Astrocyte (in vitro differentiated cells and primary cell): ENCODE measurements around the gene INAFM1. TPM values are rescaled to one million over a fixed set of nuclear protein-coding genes. Genes with fewer than 3 reads are reported as not detected.

Source experiments
- DNase-seq: peaks from one replicate; pipeline ENCODE4 v3.0.0-alpha.2; 2010; ENCODE audit warnings: low read depth
- FAIRE-seq: peaks from 2 replicates; lab custom pipeline; 2011; peaks lifted over from hg19 to GRCh38; lab: Jason Lieb, UNC
- H2AFZ ChIP-seq: 2 replicates; pipeline ENCODE4 v1.6.0; 2012; ENCODE audit warnings: low read depth, low read length, inconsistent platforms
- H3K27ac ChIP-seq: 2 replicates; pipeline ENCODE4 v1.5.1; 2011; ENCODE audit warnings: low read depth, low read length, inconsistent platforms
- H3K27me3 ChIP-seq: 2 replicates; pipeline ENCODE4 v1.6.0; 2011; ENCODE audit warnings: low read length, inconsistent platforms; ENCODE audit not compliant: insufficient read depth
- H3K36me3 ChIP-seq: 2 replicates; pipeline ENCODE4 v1.5.1; 2011; ENCODE audit warnings: low read length, inconsistent platforms; ENCODE audit not compliant: insufficient read depth
- H3K4me1 ChIP-seq: 2 replicates; pipeline ENCODE4 v1.5.1; 2011; ENCODE audit warnings: low read length, inconsistent platforms; ENCODE audit not compliant: insufficient read depth
- H3K4me2 ChIP-seq: 2 replicates; pipeline ENCODE4 v1.6.0; 2012; ENCODE audit warnings: low read length, inconsistent platforms
- H3K4me3 ChIP-seq: 2 replicates; pipeline ENCODE4 v1.5.1; 2011; ENCODE audit warnings: low read depth, mild to moderate bottlenecking, low read length, inconsistent platforms; ENCODE audit not compliant: insufficient read depth
- H3K79me2 ChIP-seq: 2 replicates; pipeline ENCODE4 v1.6.0; 2012; ENCODE audit warnings: mild to moderate bottlenecking, low read length, inconsistent platforms; ENCODE audit not compliant: insufficient read depth
- H3K9ac ChIP-seq: 2 replicates; pipeline ENCODE4 v1.6.0; 2012; ENCODE audit warnings: mild to moderate bottlenecking, low read length, inconsistent platforms
- H3K9me3 ChIP-seq: 2 replicates; pipeline ENCODE4 v1.5.1; 2012; ENCODE audit warnings: low read depth, mild to moderate bottlenecking, low read length, inconsistent platforms; ENCODE audit not compliant: insufficient read depth
- H4K20me1 ChIP-seq: 2 replicates; pipeline ENCODE4 v1.6.0; 2012; ENCODE audit warnings: low read length, inconsistent platforms; ENCODE audit not compliant: insufficient read depth
- H3K27ac Mint-ChIP-seq: one replicate; pipeline ENCODE4 v1.8.0; 2021; ENCODE audit warnings: mild to moderate bottlenecking, mixed read lengths; ENCODE audit not compliant: unreplicated experiment
- H3K27me3 Mint-ChIP-seq: one replicate; pipeline ENCODE4 v1.8.0; 2021; ENCODE audit warnings: low read depth, mixed read lengths; ENCODE audit not compliant: unreplicated experiment
- H3K36me3 Mint-ChIP-seq: one replicate; pipeline ENCODE4 v1.8.0; 2021; ENCODE audit warnings: low read depth, mixed read lengths; ENCODE audit not compliant: unreplicated experiment
- H3K4me1 Mint-ChIP-seq: one replicate; pipeline ENCODE4 v1.8.0; 2021; ENCODE audit warnings: low read depth, mixed read lengths; ENCODE audit not compliant: unreplicated experiment
- H3K4me3 Mint-ChIP-seq: one replicate; pipeline ENCODE4 v1.8.0; 2021; ENCODE audit warnings: mild to moderate bottlenecking, moderate library complexity, mixed read lengths; ENCODE audit not compliant: unreplicated experiment
- H3K9me3 Mint-ChIP-seq: one replicate; pipeline ENCODE4 v1.8.0; 2021; ENCODE audit warnings: mild to moderate bottlenecking, mixed read lengths; ENCODE audit not compliant: unreplicated experiment
- CTCF ChIP-seq: IDR thresholded peaks from 2 replicates; pipeline ENCODE4 v1.5.1; 2011; ENCODE audit warnings: low read depth, mild to moderate bottlenecking, inconsistent platforms, low read length, moderate library complexity; ENCODE audit not compliant: insufficient read depth
- EZH2 ChIP-seq: IDR thresholded peaks from 2 replicates; pipeline ENCODE4 v1.6.1; 2012; ENCODE audit warnings: mild to moderate bottlenecking, low read length, inconsistent platforms; ENCODE audit not compliant: insufficient read depth
- total RNA-seq: library from RNA; stranded (reverse); gene quantifications from 2 replicates; pipeline ENCODE4 v1.2.1, GENCODE V29; 2021

Gene INAFM1
- total RNA-seq, 1 donor from 2014 or later: 23.6 TPM

DNA sequence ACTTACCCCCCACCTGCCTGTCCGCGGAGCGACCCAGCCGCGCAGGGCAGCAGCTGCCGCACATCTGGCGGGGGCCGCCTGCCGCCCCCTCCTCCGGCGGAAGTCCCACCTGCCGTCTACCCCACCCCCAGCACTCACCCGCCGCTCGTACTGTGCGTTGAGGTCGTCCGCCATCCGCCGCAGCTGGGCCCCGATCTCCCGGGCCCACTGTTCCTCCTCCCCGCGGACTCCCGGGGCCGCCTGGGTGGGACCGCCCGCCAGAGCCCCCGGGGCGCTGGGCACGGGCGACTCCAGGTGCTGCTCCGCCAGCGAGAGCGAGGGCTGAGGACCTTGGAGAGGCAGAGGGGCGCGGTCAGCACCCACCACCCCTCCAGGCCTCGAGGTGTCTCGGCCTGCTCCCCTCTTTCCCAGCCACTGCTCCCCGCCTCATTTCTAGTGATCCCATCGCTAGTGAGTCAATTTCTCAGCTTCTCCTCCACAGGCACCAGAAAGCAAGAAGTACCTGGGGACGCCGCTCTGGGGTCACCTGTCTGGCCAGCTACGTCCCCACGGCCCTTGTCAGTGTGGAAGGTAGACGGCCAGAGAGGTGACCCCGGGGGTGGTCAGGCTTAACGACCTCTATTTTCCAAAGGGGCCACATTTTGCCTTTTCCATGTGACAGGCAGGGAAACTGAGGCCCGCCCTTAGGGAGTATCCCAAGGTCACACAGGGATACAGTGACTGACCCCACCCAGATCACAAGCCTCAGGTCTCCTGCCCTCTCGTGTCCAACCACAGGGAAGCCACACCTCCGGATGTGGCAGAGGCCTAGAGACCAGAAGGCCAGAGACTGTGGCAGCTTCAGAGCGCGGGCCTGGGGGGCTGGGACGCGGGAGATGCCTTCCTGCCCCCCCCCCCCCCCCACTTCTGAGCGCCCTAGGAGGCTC lies 48.0 kb upstream of the INAFM1 start:
- Mint-ChIP-seq H3K36me3 (peaks cover 4% of the 10 kb centered on the region), H3K4me1 (peaks cover 9% of the 10 kb centered on the region), H3K4me3 (peak overlapping the region; percentile 83), H3K9me3 (no peaks in the 10 kb centered on the region), H3K27ac (peak overlapping the region; percentile 94), H3K27me3 (no peaks in the 10 kb centered on the region)
- Histone ChIP-seq H4K20me1 (peaks cover 34% of the 10 kb centered on the region), H3K79me2 (peaks cover 51% of the 10 kb centered on the region), H3K4me2 (peak overlapping the region; percentile 100), H2AFZ (no peak overlapping the region), H3K36me3 (no peaks in the 10 kb centered on the region), H3K27me3 (no peaks in the 10 kb centered on the region), H3K9me3 (no peaks in the 10 kb centered on the region), H3K9ac (peak overlapping the region; percentile 95), H3K27ac (peak overlapping the region; percentile 91), H3K4me1 (peaks cover 45% of the 10 kb centered on the region), H3K4me3 (peak overlapping the region; percentile 45)
- FAIRE-seq: no peak
- TF ChIP-seq EZH2 (no peak), CTCF (no peak)
- DNase-seq: peak; percentile 47

DNA sequence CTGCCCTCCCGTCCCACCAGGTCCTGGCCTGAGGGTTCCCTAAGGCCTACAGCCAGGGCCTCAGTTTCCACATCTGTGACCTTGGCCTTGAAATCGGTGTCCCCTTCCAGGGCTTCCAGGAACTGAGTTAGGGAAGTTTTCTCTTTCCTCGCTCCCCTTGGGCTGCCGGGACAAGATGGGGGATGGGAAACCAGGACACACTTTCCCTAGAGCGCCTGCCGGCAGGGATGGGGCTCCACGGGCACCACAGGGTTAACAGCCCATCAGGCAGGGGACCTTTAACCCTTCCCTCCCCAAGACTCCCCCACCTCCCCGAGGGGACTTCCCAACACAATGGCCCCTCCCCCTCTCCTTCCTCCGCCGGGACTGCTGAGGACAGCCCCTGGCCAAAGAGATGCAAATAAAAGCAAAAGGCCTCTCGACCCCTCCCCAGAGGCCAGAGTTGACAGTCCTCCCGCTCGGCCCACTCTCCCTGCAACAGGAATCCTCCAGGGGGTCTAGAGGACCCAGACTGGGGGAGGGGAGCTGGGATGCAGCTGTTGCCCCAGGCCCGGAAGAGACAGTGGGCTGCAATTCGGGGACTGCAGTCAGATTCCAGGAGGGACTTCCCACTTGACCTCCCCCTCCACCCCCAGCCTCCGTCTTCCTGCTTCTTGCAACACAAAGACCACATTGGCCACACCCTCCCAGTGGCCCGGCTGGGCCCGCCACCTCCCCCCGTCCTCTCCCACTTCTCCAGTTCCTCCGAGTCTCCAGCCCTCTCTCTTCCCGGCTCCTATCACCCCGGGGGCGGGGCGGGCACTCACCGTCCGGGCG lies 47.1 kb upstream of the INAFM1 start:
- Histone ChIP-seq H4K20me1 (peaks cover 26% of the 10 kb centered on the region), H2AFZ (no peak overlapping the region), H3K9ac (peak overlapping the region; percentile 95), H3K9me3 (no peaks in the 10 kb centered on the region), H3K4me1 (peaks cover 52% of the 10 kb centered on the region), H3K27me3 (no peaks in the 10 kb centered on the region), H3K4me3 (peak overlapping the region; percentile 45), H3K4me2 (peak overlapping the region; percentile 100), H3K79me2 (peaks cover 47% of the 10 kb centered on the region), H3K27ac (peak overlapping the region; percentile 91), H3K36me3 (no peaks in the 10 kb centered on the region)
- Mint-ChIP-seq H3K27me3 (no peaks in the 10 kb centered on the region), H3K4me1 (peaks cover 16% of the 10 kb centered on the region), H3K4me3 (peak overlapping the region; percentile 83), H3K27ac (peak overlapping the region; percentile 91), H3K36me3 (peaks cover 2% of the 10 kb centered on the region), H3K9me3 (no peaks in the 10 kb centered on the region)
- TF ChIP-seq EZH2 (no peak), CTCF (no peak)
- FAIRE-seq: no peak
- peak; percentile 86 for DNase-seq
